ENCODE results near the gene CTAG1B. TPM values are rescaled to one million over a fixed set of nuclear protein-coding genes. Genes with fewer than 3 reads are reported as not detected.
"Not testable (repeated sequence)": the region's sequence is repeated elsewhere in the genome, so short reads cannot be mapped to it uniquely, and the experiment has no call there.

The CTAG1B gene
- not detected for total RNA-seq

- DNase-seq; intact Hi-C loops (cut with DNase I); H3K36me3 ChIP-seq; H3K9me3 ChIP-seq; H3K4me1 ChIP-seq; H3K4me3 ChIP-seq (replicated peaks in 1 of 3); H3K27me3 ChIP-seq; H3K27ac ChIP-seq: not testable (repeated sequence)
- no CpG with 5 or more reads among the region's 28 CpGs for WGBS, 2 donors
Measured at GRCh38 chrX:154619182-154619581, at the start of gene CTAG1B. Gene CTAG1B (minus strand): TSS chrX:154619282. CDS start chrX:154619218, 64 bp downstream.

- Histone ChIP-seq H3K36me3 (no peaks in the 10 kb centered on the region), H3K27me3 (no peaks in the 10 kb centered on the region), H3K4me1 (no peaks in the 10 kb centered on the region), H3K27ac (no peak overlapping the region), H3K4me3 (replicated peaks in 1 of 3) (no peak overlapping the region), H3K9me3 (no peaks in the 10 kb centered on the region)
- no peak for TF ChIP-seq POLR2A (IDR thresholded peaks at IDR 0.05)
- TF ChIP-seq, protein P1, sequence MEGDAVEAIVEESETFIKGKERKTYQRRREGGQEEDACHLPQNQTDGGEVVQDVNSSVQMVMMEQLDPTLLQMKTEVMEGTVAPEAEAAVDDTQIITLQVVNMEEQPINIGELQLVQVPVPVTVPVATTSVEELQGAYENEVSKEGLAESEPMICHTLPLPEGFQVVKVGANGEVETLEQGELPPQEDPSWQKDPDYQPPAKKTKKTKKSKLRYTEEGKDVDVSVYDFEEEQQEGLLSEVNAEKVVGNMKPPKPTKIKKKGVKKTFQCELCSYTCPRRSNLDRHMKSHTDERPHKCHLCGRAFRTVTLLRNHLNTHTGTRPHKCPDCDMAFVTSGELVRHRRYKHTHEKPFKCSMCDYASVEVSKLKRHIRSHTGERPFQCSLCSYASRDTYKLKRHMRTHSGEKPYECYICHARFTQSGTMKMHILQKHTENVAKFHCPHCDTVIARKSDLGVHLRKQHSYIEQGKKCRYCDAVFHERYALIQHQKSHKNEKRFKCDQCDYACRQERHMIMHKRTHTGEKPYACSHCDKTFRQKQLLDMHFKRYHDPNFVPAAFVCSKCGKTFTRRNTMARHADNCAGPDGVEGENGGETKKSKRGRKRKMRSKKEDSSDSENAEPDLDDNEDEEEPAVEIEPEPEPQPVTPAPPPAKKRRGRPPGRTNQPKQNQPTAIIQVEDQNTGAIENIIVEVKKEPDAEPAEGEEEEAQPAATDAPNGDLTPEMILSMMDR (IDR thresholded peaks at IDR 0.05) = no peak
- intact Hi-C loops (cut with DNase I) = no loop called here
- 81 to 88% methylated on average over 4 to 7 of the region's 7 CpGs for WGBS, 2 donors
- DNase-seq = no peak
Measured at GRCh38 chrX:154661899-154662298, 42.8 kb upstream of the CTAG1B start.

GRCh38 chrX:154661170-154661569 lies 42.1 kb upstream of the CTAG1B start:
- Histone ChIP-seq H3K4me3 (replicated peaks in 1 of 3) (no peak overlapping the region), H3K9me3 (no peaks in the 10 kb centered on the region), H3K4me1 (no peaks in the 10 kb centered on the region), H3K27ac (no peak overlapping the region), H3K27me3 (no peaks in the 10 kb centered on the region), H3K36me3 (no peaks in the 10 kb centered on the region)
- intact Hi-C loops (cut with DNase I) = no loop called here
- DNase-seq = no peak
- no peak for TF ChIP-seq POLR2A (IDR thresholded peaks at IDR 0.05)
- TF ChIP-seq, protein P1 (IDR thresholded peaks at IDR 0.05) = no peak
- 91 to 96% methylated on average over 4 of the region's 4 CpGs for WGBS, 2 donors

GRCh38 chrX:154660541-154660940 lies 41.5 kb upstream of the CTAG1B start:
- Histone ChIP-seq H3K4me3 (replicated peaks in 1 of 3) (no peak overlapping the region), H3K4me1 (no peaks in the 10 kb centered on the region), H3K27ac (no peak overlapping the region), H3K36me3 (no peaks in the 10 kb centered on the region), H3K9me3 (no peaks in the 10 kb centered on the region), H3K27me3 (no peaks in the 10 kb centered on the region)
- DNase-seq = no peak
- intact Hi-C loops (cut with DNase I) = no loop called here
- no peak for TF ChIP-seq POLR2A (IDR thresholded peaks at IDR 0.05)
- TF ChIP-seq, protein P1 (IDR thresholded peaks at IDR 0.05) = no peak
- WGBS, 2 donors = 80 to 86% methylated on average over 5 to 6 of the region's 6 CpGs

DNA sequence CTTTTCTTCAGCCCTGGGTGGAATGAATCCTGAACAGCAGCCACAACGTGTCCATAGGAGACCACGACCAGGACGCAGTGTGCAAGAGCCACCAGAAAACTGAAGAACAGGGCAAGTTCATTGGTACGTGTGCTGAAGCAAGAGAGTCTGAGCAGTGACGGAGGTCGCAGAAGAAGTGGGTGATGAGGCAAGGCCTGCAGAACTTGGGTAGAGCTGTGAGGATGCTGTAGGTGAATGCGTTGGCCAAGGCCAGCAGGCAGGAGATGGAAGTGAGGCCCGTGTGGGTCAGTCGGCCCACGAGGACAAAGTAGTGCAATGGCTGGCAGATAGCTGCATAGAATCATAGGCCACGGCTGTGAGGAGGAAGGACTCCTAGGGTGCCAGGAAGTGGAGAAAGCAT lies 39.9 kb upstream of the CTAG1B start:
- intact Hi-C loops (cut with DNase I) = no loop called here
- Histone ChIP-seq H3K4me1 (no peaks in the 10 kb centered on the region), H3K9me3 (no peaks in the 10 kb centered on the region), H3K4me3 (replicated peaks in 1 of 3) (no peak overlapping the region), H3K27ac (no peak overlapping the region), H3K27me3 (no peaks in the 10 kb centered on the region), H3K36me3 (no peaks in the 10 kb centered on the region)
- no peak for DNase-seq
- 93 to 94% methylated on average over 11 of the region's 11 CpGs for WGBS, 2 donors
- TF ChIP-seq, protein P1 (IDR thresholded peaks at IDR 0.05) = no peak
- TF ChIP-seq POLR2A (IDR thresholded peaks at IDR 0.05) = no peak

DNA sequence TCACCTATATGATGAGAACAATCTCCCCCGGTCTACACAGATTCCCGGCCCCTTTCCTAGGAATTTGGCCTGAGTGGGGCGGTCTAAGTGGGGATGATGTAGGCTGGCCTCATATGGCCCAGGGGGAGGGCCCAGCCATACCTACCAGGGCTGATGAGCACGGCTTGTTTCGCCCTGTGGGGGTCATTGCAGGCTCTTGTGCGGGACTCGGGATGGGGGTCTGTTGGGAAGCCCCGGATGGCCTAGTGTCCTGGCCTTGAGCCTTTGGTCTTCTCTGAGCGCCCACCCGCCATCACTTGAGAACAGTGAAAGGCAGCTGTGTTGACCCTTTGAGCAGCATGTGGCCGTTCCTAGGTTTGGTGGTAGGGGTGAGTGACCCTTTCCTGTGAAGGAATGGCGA lies 39.1 kb upstream of the CTAG1B start:
- intact Hi-C loops (cut with DNase I) = no loop called here
- WGBS, 2 donors = 90 to 96% methylated on average over 4 of the region's 12 CpGs
- Histone ChIP-seq H3K27ac (no peak overlapping the region), H3K4me1 (no peaks in the 10 kb centered on the region), H3K4me3 (replicated peaks in 1 of 3) (no peak overlapping the region), H3K27me3 (no peaks in the 10 kb centered on the region), H3K9me3 (no peaks in the 10 kb centered on the region), H3K36me3 (no peaks in the 10 kb centered on the region)
- DNase-seq = no peak
- TF ChIP-seq, protein P1 (IDR thresholded peaks at IDR 0.05) = no peak
- no peak for TF ChIP-seq POLR2A (IDR thresholded peaks at IDR 0.05)
